HG03159 (cell line): ENCODE data around the gene POP4.

Source experiments
- ATAC-seq: cut with Tn5 transposase; IDR thresholded peaks from one replicate; pipeline ENCODE4 v1.9.1; 2021; ENCODE audit warnings: mild to moderate bottlenecking, moderate library complexity; ENCODE audit not compliant: unreplicated experiment

Gene POP4

DNA sequence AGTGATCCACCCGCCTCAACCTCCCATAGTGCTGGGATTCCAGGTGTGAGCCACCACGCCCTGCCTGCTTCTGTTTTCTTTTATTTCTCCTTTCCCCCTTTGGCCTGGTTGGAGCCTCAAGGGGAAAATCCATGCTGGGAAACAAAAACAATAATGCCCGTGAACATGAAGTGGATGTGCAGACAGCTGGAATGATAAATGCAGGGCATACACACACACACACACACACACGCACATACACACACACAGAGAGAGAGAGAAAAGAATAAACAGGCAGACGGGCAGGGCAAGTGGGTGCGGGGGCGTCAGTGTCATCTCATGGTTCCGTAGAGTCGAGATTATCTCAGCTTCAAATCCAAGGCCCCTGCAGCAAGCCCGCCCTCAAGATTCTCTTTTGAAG is 54.8 kb downstream of the POP4 start:
- no peak for ATAC-seq

- no peak for ATAC-seq
Measured at GRCh38 chr19:29662278-29662603, 56.2 kb downstream of the POP4 start.

DNA sequence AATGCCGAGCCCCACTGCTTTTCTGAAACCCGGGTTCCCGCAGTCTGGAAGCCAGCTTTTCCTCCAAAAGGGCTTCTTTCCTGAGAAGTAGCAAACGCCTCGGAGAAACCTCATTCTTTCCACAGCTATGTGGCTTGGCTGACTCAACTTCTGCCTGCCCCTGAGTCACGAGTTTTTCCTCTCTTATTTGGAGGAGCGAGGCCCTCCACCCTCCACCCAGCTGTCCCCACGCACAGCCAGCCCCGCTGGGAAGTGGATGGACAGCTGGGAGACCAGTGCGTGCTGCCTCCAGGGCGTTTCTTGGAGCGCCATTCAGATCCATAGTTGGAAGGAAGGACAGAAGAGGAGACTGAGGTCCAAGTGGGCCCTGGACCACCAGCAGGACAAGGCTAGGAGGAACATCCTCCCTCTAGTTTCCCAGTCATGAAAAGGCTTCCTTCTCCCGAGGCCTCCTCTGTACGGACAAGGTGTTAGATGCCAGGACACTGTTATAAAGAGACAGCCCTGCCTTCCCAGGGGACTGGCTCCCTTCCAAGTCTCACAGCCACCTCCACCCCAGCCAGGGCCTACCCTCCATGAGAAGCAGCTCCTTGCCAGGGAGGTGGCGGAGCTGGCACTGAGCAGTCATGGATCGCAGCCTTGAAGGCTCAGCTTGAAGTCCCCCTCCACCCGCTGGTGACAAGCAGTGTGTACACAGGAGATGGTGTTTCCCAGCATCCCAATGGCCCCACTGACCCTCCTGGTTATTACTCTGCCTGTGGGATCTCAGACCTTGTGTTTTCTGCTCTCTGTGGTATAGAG is 56.7 kb downstream of the POP4 start:
- no peak for ATAC-seq

GRCh38 chr19:29663861-29664752 is 58.0 kb downstream of the POP4 start:
- ATAC-seq, result no peak

- ATAC-seq, result peak; percentile 34
Measured at GRCh38 chr19:29664753-29665214, 58.7 kb downstream of the POP4 start.

GRCh38 chr19:29665215-29665825 is 59.2 kb downstream of the POP4 start, which contains the start of gene PLEKHF1:
Gene PLEKHF1, plus strand, starts transcription at chr19:29665461. Its CDS starts 8,379 bp downstream, at chr19:29673840.
- ATAC-seq, result peak; percentile 87

- ATAC-seq, result peak; percentile 18
Measured at GRCh38 chr19:29665826-29666577, 59.9 kb downstream of the POP4 start.
